SK-N-SH treated with all-trans-retinoic acid at 6 μM for 48 hours (cell line): ENCODE measurements around the gene GLYR1.

Experiments used
- ATAC-seq: fragments of 200-7000 bp; cut with Tn5 transposase; 3 replicates; pipeline ENCODE4 v1.9.1; 2020; ENCODE audit warnings: mild to moderate bottlenecking, moderate library complexity
- ARNTL ChIP-seq: fragments of 450-650 bp; formaldehyde crosslinking; IDR thresholded peaks from 2 replicates; pipeline ENCODE4 v1.5.0; 2020; ENCODE audit warnings: low read depth, mild to moderate bottlenecking, moderate library complexity, borderline replicate concordance
- BACH2 ChIP-seq: fragments of 250-450 bp; sonication (Bioruptor Pico); IDR thresholded peaks from 2 replicates; pipeline ENCODE4 v1.9.0; 2021; ENCODE audit warnings: mild to moderate bottlenecking, borderline replicate concordance
- CREB5 ChIP-seq: fragments of 250-450 bp; sonication (Bioruptor Pico); IDR thresholded peaks from 2 replicates; pipeline ENCODE4 v1.5.1; 2020; ENCODE audit warnings: low read depth, mild to moderate bottlenecking, moderate library complexity
- CSDC2 ChIP-seq: fragments of 250-450 bp; sonication (Bioruptor Pico); IDR thresholded peaks from 2 replicates; pipeline ENCODE4 v1.5.0; 2020; ENCODE audit warnings: mild to moderate bottlenecking, moderate library complexity
- CSRNP3 ChIP-seq: fragments of 250-450 bp; sonication (Bioruptor Pico); IDR thresholded peaks from 2 replicates; pipeline ENCODE4 v1.5.1; 2021; ENCODE audit warnings: mild to moderate bottlenecking, moderate library complexity
- ESRRG ChIP-seq: fragments of 250-450 bp; sonication (Bioruptor Pico); IDR thresholded peaks from 2 replicates; pipeline ENCODE4 v1.6.1; 2021; ENCODE audit warnings: mild to moderate bottlenecking
- GLIS3 ChIP-seq: fragments of 250-450 bp; sonication (Bioruptor Pico); IDR thresholded peaks from 2 replicates; pipeline ENCODE4 v1.5.0; 2020; ENCODE audit warnings: mild to moderate bottlenecking, moderate library complexity
- ISL1 ChIP-seq: fragments of 250-450 bp; sonication (Bioruptor Pico); IDR thresholded peaks from 2 replicates; pipeline ENCODE4 v2.1.2; 2022; ENCODE audit warnings: mild to moderate bottlenecking, moderate library complexity
- OSR1 ChIP-seq: fragments of 250-450 bp; sonication (Bioruptor Pico); IDR thresholded peaks from 2 replicates; pipeline ENCODE4 v1.8.0; 2022; ENCODE audit warnings: moderate library complexity, mild to moderate bottlenecking, inconsistent platforms
- PATZ1 ChIP-seq: fragments of 250-450 bp; sonication (Bioruptor Pico); IDR thresholded peaks from 2 replicates; pipeline ENCODE4 v1.8.0; 2020; ENCODE audit warnings: mild to moderate bottlenecking, moderate library complexity, borderline replicate concordance
- POU6F1 ChIP-seq: fragments of 250-450 bp; sonication (Bioruptor Pico); IDR thresholded peaks from 2 replicates; pipeline ENCODE4 v1.8.0; 2021; ENCODE audit warnings: low read depth, mild to moderate bottlenecking, moderate library complexity, borderline replicate concordance
- PPARA ChIP-seq: fragments of 250-450 bp; sonication (Bioruptor Pico); IDR thresholded peaks from 2 replicates; pipeline ENCODE4 v1.5.0; 2020; ENCODE audit warnings: mild to moderate bottlenecking, borderline replicate concordance
- RARB ChIP-seq: fragments of 250-450 bp; sonication (Bioruptor Pico); IDR thresholded peaks from 2 replicates; pipeline ENCODE4 v1.8.0; 2021; ENCODE audit warnings: mild to moderate bottlenecking, moderate library complexity
- SNAI2 ChIP-seq: fragments of 250-450 bp; sonication (Bioruptor Pico); IDR thresholded peaks from 2 replicates; pipeline ENCODE4 v1.5.0; 2020; ENCODE audit warnings: mild to moderate bottlenecking, moderate library complexity
- TCF4 ChIP-seq: fragments of 250-450 bp; sonication (Bioruptor Pico); IDR thresholded peaks from 2 replicates; pipeline ENCODE4 v1.8.0; 2021; ENCODE audit warnings: mild to moderate bottlenecking, moderate library complexity, borderline replicate concordance
- TOX ChIP-seq: fragments of 250-450 bp; sonication (Bioruptor Pico); IDR thresholded peaks from 2 replicates; pipeline ENCODE4 v1.8.0; 2021; ENCODE audit warnings: mild to moderate bottlenecking, moderate library complexity, borderline replicate concordance
- ZFP3 ChIP-seq: fragments of 250-450 bp; sonication (Bioruptor Pico); IDR thresholded peaks from 2 replicates; pipeline ENCODE4 v1.5.0; 2020; ENCODE audit warnings: mild to moderate bottlenecking, moderate library complexity
- ZFP30 ChIP-seq: fragments of 450-650 bp; formaldehyde crosslinking; IDR thresholded peaks from 2 replicates; pipeline ENCODE4 v1.5.0; 2022; ENCODE audit warnings: mild to moderate bottlenecking, moderate library complexity
- ZNF565 ChIP-seq: fragments of 450-650 bp; formaldehyde crosslinking; conservative IDR thresholded peaks from 2 replicates; pipeline ENCODE4 v1.5.0; 2020; ENCODE audit warnings: low read depth, mild to moderate bottlenecking, moderate library complexity
- ZNF70 ChIP-seq: fragments of 450-650 bp; formaldehyde crosslinking; IDR thresholded peaks from 2 replicates; pipeline ENCODE4 v1.5.0; 2020; ENCODE audit warnings: mild to moderate bottlenecking, moderate library complexity
- ZNF8 ChIP-seq: fragments of 450-650 bp; formaldehyde crosslinking; IDR thresholded peaks from 2 replicates; pipeline ENCODE4 v1.5.0; 2020; ENCODE audit warnings: mild to moderate bottlenecking, moderate library complexity

The GLYR1 gene

GRCh38 chr16:4862639-4863038 is 15.6 kb upstream of the GLYR1 start:
- no peak for ATAC-seq
- no peak for TF ChIP-seq SNAI2 (CRISPR knock-in tag)
- TF ChIP-seq ZFP30 (CRISPR knock-in tag) = no peak
- TF ChIP-seq CSDC2 (CRISPR knock-in tag) = no peak
- TF ChIP-seq PATZ1 (CRISPR knock-in tag) = no peak
- TF ChIP-seq ISL1 = no peak
- no peak for TF ChIP-seq ARNTL (CRISPR knock-in tag)
- no peak for TF ChIP-seq POU6F1 (CRISPR knock-in tag)
- no peak for TF ChIP-seq ZNF70 (CRISPR knock-in tag)
- no peak for TF ChIP-seq OSR1 (CRISPR knock-in tag)
- TF ChIP-seq ESRRG (CRISPR knock-in tag) = no peak
- no peak for TF ChIP-seq PPARA (CRISPR knock-in tag)
- TF ChIP-seq TOX = no peak
- no peak for TF ChIP-seq CSRNP3
- no peak for TF ChIP-seq GLIS3 (CRISPR knock-in tag)
- no peak for TF ChIP-seq ZFP3 (CRISPR knock-in tag)
- TF ChIP-seq ZNF8 (CRISPR knock-in tag) = no peak
- no peak for TF ChIP-seq TCF4
- TF ChIP-seq ZNF565 (CRISPR knock-in tag) = no peak
- no peak for TF ChIP-seq BACH2 (CRISPR knock-in tag)
- TF ChIP-seq CREB5 (CRISPR knock-in tag) = no peak

GRCh38 chr16:4860727-4861342 is 13.7 kb upstream of the GLYR1 start:
- no peak for TF ChIP-seq RARB (CRISPR knock-in tag)
- no peak for TF ChIP-seq ZNF8 (CRISPR knock-in tag)
- TF ChIP-seq CREB5 (CRISPR knock-in tag) = no peak
- TF ChIP-seq ZFP3 (CRISPR knock-in tag) = no peak
- TF ChIP-seq TCF4 = no peak
- TF ChIP-seq ESRRG (CRISPR knock-in tag) = no peak
- TF ChIP-seq ZNF565 (CRISPR knock-in tag) = no peak
- TF ChIP-seq SNAI2 (CRISPR knock-in tag) = no peak
- ATAC-seq = no peak

- no peak for TF ChIP-seq TOX
- TF ChIP-seq TCF4 = no peak
- no peak for TF ChIP-seq ZFP3 (CRISPR knock-in tag)
- no peak for TF ChIP-seq CREB5 (CRISPR knock-in tag)
- no peak for TF ChIP-seq OSR1 (CRISPR knock-in tag)
- ATAC-seq = peak; percentile 58; the same call in 2 of the 3 replicates
Measured at GRCh38 chr16:4859900-4860255, 12.8 kb upstream of the GLYR1 start.
